WTC11 (cell line): ENCODE results near the gene TTC28. TPM values are rescaled to one million over a fixed set of nuclear protein-coding genes. Genes with fewer than 3 reads are reported as not detected.

Source experiments
- ATAC-seq: fragments of 200-7000 bp; cut with Tn5 transposase; 2 replicates; pipeline ENCODE4 v1.10.0; 2021; ENCODE audit warnings: mild to moderate bottlenecking, moderate library complexity
- CTCF ChIA-PET: fragments of 300-600 bp; sonication (Branson Sonifier 250); formaldehyde crosslinking; loops from one replicate; lab custom pipeline; 2021; ENCODE audit warnings: antibody characterized with exemption; lab: Charles Lee
- POLR2A ChIA-PET: fragments of 350-600 bp; sonication (Branson Sonifier 250); formaldehyde crosslinking; loops from one replicate; lab custom pipeline; 2021; ENCODE audit warnings: antibody characterized with exemption; lab: Charles Lee
- DNase-seq: peaks from one replicate; pipeline ENCODE4 v3.0.0; 2021; ENCODE audit warnings: low spot score
- H3K27ac Mint-ChIP-seq: 2 replicates; pipeline ENCODE4 v1.8.0; 2021; ENCODE audit warnings: mixed read lengths
- H3K27me3 Mint-ChIP-seq: 2 replicates; pipeline ENCODE4 v1.8.0; 2021; ENCODE audit warnings: low read depth, mild to moderate bottlenecking, moderate library complexity, mixed read lengths
- H3K36me3 Mint-ChIP-seq: 2 replicates; pipeline ENCODE4 v1.8.0; 2021; ENCODE audit warnings: mixed read lengths
- H3K4me1 Mint-ChIP-seq: 2 replicates; pipeline ENCODE4 v1.8.0; 2022; ENCODE audit warnings: mixed read lengths
- H3K4me3 Mint-ChIP-seq: 2 replicates; pipeline ENCODE4 v1.8.0; 2021; ENCODE audit warnings: mild to moderate bottlenecking, moderate library complexity, mixed read lengths
- H3K9me3 Mint-ChIP-seq: 2 replicates; pipeline ENCODE4 v1.8.0; 2021; ENCODE audit warnings: mixed read lengths
- ATF1 ChIP-seq: sonication (generic); formaldehyde crosslinking; IDR thresholded peaks from 2 replicates; pipeline ENCODE4 v1.8.1; 2023; ENCODE audit warnings: mild to moderate bottlenecking, moderate library complexity, missing genetic modification reagents
- CREB1 ChIP-seq: sonication (generic); formaldehyde crosslinking; IDR thresholded peaks from 2 replicates; pipeline ENCODE4 v1.8.0; 2023; ENCODE audit warnings: mild to moderate bottlenecking, missing genetic modification reagents
- CREM ChIP-seq: sonication (generic); formaldehyde crosslinking; IDR thresholded peaks from 2 replicates; pipeline ENCODE4 v1.8.1; 2022; ENCODE audit warnings: mild to moderate bottlenecking, missing genetic modification reagents, moderate library complexity
- GRHL2 ChIP-seq: fragments of 250-450 bp; sonication (Bioruptor Pico); IDR thresholded peaks from 2 replicates; pipeline ENCODE4 v1.8.0; 2022; ENCODE audit warnings: mild to moderate bottlenecking, moderate library complexity; ENCODE audit not compliant: insufficient replicate concordance, severe bottlenecking
- GTF2I ChIP-seq: fragments of 250-450 bp; sonication (Bioruptor Pico); conservative IDR thresholded peaks from 2 replicates; pipeline ENCODE4 v1.4.0; 2021; ENCODE audit warnings: mild to moderate bottlenecking
- HMGA2 ChIP-seq: fragments of 250-450 bp; sonication (Bioruptor Pico); IDR thresholded peaks from 2 replicates; pipeline ENCODE4 v1.4.0; 2021; ENCODE audit warnings: mild to moderate bottlenecking, moderate library complexity
- NFYB ChIP-seq: sonication (generic); formaldehyde crosslinking; conservative IDR thresholded peaks from 2 replicates; pipeline ENCODE4 v1.8.0; 2022; ENCODE audit warnings: low read depth, missing genetic modification reagents
- NR2C2 ChIP-seq: sonication (generic); formaldehyde crosslinking; IDR thresholded peaks from 2 replicates; pipeline ENCODE4 v1.8.0; 2022; ENCODE audit warnings: mild to moderate bottlenecking, missing genetic modification reagents
- NR3C1 ChIP-seq: sonication (generic); formaldehyde crosslinking; conservative IDR thresholded peaks from 2 replicates; pipeline ENCODE4 v1.8.1; 2023; ENCODE audit warnings: low read depth, mild to moderate bottlenecking, missing genetic modification reagents
- TCF7 ChIP-seq: sonication (generic); formaldehyde crosslinking; IDR thresholded peaks from 2 replicates; pipeline ENCODE4 v1.8.0; 2022; ENCODE audit warnings: mild to moderate bottlenecking, low read depth, missing genetic modification reagents, moderate library complexity
- TEAD1 ChIP-seq: sonication (generic); formaldehyde crosslinking; IDR thresholded peaks from 2 replicates; pipeline ENCODE4 v1.8.0; 2022; ENCODE audit warnings: mild to moderate bottlenecking, missing genetic modification reagents
- TEAD4 ChIP-seq: sonication (generic); formaldehyde crosslinking; IDR thresholded peaks from 2 replicates; pipeline ENCODE4 v1.8.0; 2022; ENCODE audit warnings: mild to moderate bottlenecking, missing genetic modification reagents
- ZNF121 ChIP-seq: sonication (generic); formaldehyde crosslinking; IDR thresholded peaks from 2 replicates; pipeline ENCODE4 v1.8.0; 2023; ENCODE audit warnings: missing genetic modification reagents
- ZNF138 ChIP-seq: sonication (generic); formaldehyde crosslinking; conservative IDR thresholded peaks from 2 replicates; pipeline ENCODE4 v1.8.1; 2022; ENCODE audit warnings: mild to moderate bottlenecking, moderate library complexity, missing genetic modification reagents
- ZNF232 ChIP-seq: sonication (generic); formaldehyde crosslinking; IDR thresholded peaks from 2 replicates; pipeline ENCODE4 v1.8.0; 2022; ENCODE audit warnings: mild to moderate bottlenecking, missing genetic modification reagents
- ZNF263 ChIP-seq: sonication (generic); formaldehyde crosslinking; IDR thresholded peaks from 2 replicates; pipeline ENCODE4 v1.8.1; 2022; ENCODE audit warnings: low read depth, mild to moderate bottlenecking, moderate library complexity, missing genetic modification reagents
- total RNA-seq: library from RNA; stranded (reverse); gene quantifications from 3 replicates; pipeline ENCODE4 v1.2.3, GENCODE V29; 2021
- TF ChIP-seq, protein P1 (sequence below): sonication (generic); formaldehyde crosslinking; IDR thresholded peaks from 2 replicates; pipeline ENCODE4 v1.8.0; 2023; ENCODE audit warnings: mild to moderate bottlenecking, missing genetic modification reagents
- TF ChIP-seq, protein P2 (sequence below): sonication (generic); formaldehyde crosslinking; IDR thresholded peaks from 2 replicates; pipeline ENCODE4 v1.8.1; 2022; ENCODE audit warnings: low read depth, mild to moderate bottlenecking, moderate library complexity, missing genetic modification reagents, borderline replicate concordance
- TF ChIP-seq, protein P3 (sequence below): sonication (generic); formaldehyde crosslinking; IDR thresholded peaks from 2 replicates; pipeline ENCODE4 v1.8.1; 2023; ENCODE audit warnings: mild to moderate bottlenecking, missing genetic modification reagents
- TF ChIP-seq, protein P4 (sequence below): sonication (generic); formaldehyde crosslinking; IDR thresholded peaks from 2 replicates; pipeline ENCODE4 v1.8.0; 2022; ENCODE audit warnings: mild to moderate bottlenecking, missing genetic modification reagents

Gene TTC28
- total RNA-seq, 1 experiment from 2014 or later = 13.0 TPM

DNA sequence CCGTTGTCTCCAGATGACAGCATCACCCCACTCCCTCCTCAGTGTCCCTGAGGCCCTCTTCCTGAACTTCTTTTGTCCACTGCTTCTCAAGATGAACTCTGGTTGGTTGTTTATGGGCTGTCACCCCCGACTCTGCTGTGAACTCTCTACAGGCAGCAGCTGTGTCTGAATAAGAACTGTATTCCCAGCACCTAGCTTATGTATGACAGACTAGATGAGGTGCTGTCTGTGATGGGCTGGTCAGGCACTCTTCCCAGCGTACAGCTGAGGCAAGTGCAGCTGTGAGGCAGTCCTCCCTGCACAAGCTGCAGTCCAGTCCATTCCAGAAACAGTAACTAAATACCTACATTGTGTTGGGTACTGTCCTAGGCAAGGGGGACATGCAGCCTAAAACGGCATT, 649.2 kb downstream of the TTC28 start:
- ATAC-seq (no peak), DNase-seq (no peak)
- Mint-ChIP-seq H3K4me3 (no peak overlapping the region), H3K36me3 (no peaks in the 10 kb centered on the region), H3K9me3 (no peaks in the 10 kb centered on the region), H3K27me3 (peaks cover 1% of the 10 kb centered on the region; the same call in 1 of the 2 replicates), H3K27ac (no peak overlapping the region), H3K4me1 (no peaks in the 10 kb centered on the region)
- ChIA-PET CTCF (interaction anchor here (0.6 to 3.1 kb wide), 3 partner anchors 10 to 1666 kb away, joined by 3 to 18 read pairs (median 4); no protein-coding TSS in a partner anchor), POLR2A (interaction anchor here (0.6 kb wide), 1 partner anchor 810 kb away, joined by 5 read pairs; no protein-coding TSS in a partner anchor)
- no peak for TF ChIP-seq TEAD4
- no peak for TF ChIP-seq ZNF263 (CRISPR knock-in tag)
- TF ChIP-seq CREB1 (CRISPR knock-in tag) = no peak
- no peak for TF ChIP-seq HMGA2 (CRISPR knock-in tag)
- no peak for TF ChIP-seq CREM (CRISPR knock-in tag)
- TF ChIP-seq GTF2I = no peak
- TF ChIP-seq ZNF121 (CRISPR knock-in tag) = no peak
- TF ChIP-seq, protein P1, sequence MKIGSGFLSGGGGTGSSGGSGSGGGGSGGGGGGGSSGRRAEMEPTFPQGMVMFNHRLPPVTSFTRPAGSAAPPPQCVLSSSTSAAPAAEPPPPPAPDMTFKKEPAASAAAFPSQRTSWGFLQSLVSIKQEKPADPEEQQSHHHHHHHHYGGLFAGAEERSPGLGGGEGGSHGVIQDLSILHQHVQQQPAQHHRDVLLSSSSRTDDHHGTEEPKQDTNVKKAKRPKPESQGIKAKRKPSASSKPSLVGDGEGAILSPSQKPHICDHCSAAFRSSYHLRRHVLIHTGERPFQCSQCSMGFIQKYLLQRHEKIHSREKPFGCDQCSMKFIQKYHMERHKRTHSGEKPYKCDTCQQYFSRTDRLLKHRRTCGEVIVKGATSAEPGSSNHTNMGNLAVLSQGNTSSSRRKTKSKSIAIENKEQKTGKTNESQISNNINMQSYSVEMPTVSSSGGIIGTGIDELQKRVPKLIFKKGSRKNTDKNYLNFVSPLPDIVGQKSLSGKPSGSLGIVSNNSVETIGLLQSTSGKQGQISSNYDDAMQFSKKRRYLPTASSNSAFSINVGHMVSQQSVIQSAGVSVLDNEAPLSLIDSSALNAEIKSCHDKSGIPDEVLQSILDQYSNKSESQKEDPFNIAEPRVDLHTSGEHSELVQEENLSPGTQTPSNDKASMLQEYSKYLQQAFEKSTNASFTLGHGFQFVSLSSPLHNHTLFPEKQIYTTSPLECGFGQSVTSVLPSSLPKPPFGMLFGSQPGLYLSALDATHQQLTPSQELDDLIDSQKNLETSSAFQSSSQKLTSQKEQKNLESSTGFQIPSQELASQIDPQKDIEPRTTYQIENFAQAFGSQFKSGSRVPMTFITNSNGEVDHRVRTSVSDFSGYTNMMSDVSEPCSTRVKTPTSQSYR = no peak
- no peak for TF ChIP-seq GRHL2 (CRISPR knock-in tag)
- TF ChIP-seq TEAD1 (CRISPR knock-in tag) = no peak
- TF ChIP-seq, protein P2, sequence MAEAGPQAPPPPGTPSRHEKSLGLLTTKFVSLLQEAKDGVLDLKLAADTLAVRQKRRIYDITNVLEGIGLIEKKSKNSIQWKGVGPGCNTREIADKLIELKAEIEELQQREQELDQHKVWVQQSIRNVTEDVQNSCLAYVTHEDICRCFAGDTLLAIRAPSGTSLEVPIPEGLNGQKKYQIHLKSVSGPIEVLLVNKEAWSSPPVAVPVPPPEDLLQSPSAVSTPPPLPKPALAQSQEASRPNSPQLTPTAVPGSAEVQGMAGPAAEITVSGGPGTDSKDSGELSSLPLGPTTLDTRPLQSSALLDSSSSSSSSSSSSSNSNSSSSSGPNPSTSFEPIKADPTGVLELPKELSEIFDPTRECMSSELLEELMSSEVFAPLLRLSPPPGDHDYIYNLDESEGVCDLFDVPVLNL (CRISPR knock-in tag) = no peak

DNA sequence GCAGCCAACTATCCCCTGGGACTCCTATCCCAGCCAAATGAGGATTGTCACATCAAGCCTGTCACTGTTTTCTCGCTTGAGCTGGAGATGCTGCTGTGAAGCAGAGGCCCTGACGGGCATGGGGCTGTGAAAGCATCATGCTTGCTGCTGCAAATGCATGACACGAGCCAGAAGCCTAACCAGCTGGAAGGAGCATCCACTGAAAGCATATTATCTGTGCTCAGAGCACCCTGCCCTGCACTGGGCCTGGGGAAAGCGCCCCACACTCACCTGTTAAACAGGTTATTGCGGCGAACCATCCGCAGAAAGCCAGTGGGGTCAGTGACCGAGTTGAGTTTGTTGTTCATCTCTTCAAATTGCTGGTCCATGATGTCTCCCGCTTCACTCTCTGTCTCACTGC, 649.7 kb downstream of the TTC28 start:
- H3K4me1 Mint-ChIP-seq = no peaks in the 10 kb centered on the region
- CTCF ChIA-PET = interaction anchor here (0.9 to 3.1 kb wide), 2 partner anchors 10 to 22 kb away, joined by 3 to 18 read pairs; no protein-coding TSS in a partner anchor
- TF ChIP-seq NFYB (CRISPR knock-in tag) = no peak
- no peak for TF ChIP-seq HMGA2 (CRISPR knock-in tag)
- TF ChIP-seq, protein P1 = no peak
- TF ChIP-seq TEAD4 = no peak

DNA sequence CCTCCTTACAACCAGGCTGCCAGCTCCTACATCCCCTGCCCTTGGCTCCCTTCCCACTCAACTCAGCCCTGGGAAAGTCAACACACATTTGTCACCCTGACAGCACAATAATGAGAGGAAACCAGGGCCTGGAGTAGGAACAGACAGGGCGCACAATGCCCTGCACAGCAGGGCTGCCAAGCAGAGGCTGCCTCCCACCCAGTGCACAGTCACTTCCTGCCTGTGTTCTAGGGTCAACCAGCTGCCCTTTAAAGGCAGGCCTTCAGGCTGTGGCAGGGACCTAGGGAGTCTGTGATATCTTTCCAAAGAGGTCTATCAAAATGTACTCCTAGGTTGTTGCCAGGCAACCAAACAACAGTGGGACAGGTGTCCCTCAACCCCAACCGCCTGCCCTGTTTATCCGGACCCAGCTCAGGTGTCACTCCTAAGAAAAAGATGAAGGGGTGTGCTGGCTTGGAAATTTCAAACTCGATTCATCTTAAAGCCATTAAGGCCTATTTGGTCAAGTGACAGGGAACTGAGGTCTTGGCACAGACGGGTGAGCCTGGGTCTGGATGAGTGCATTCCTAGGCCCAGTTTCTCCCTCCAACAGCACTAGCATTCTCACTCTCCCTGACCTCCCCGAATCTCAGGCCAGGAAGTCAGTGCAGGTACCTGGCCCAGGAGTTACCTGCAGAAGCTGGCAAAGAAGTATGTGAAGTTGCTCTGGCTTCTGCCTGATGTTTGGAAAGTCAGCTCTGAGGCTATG, 650.3 kb downstream of the TTC28 start:
- Mint-ChIP-seq H3K4me1 (no peaks in the 10 kb centered on the region), H3K9me3 (no peaks in the 10 kb centered on the region), H3K36me3 (no peaks in the 10 kb centered on the region), H3K27ac (no peak overlapping the region), H3K4me3 (no peak overlapping the region), H3K27me3 (no peaks in the 10 kb centered on the region)
- CTCF ChIA-PET = interaction anchor here (3.1 kb wide), 1 partner anchor 9 kb away, joined by 18 read pairs; no protein-coding TSS in a partner anchor
- POLR2A ChIA-PET = no interaction called here
- DNase-seq (no peak), ATAC-seq (peak; percentile 36)
- TF ChIP-seq GRHL2 (CRISPR knock-in tag) (no peak), NR2C2 (CRISPR knock-in tag) (no peak), ZNF138 (no peak), TCF7 (CRISPR knock-in tag) (no peak), ATF1 (CRISPR knock-in tag) (no peak), NR3C1 (CRISPR knock-in tag) (no peak), ZNF232 (no peak)
- TF ChIP-seq, protein P3, sequence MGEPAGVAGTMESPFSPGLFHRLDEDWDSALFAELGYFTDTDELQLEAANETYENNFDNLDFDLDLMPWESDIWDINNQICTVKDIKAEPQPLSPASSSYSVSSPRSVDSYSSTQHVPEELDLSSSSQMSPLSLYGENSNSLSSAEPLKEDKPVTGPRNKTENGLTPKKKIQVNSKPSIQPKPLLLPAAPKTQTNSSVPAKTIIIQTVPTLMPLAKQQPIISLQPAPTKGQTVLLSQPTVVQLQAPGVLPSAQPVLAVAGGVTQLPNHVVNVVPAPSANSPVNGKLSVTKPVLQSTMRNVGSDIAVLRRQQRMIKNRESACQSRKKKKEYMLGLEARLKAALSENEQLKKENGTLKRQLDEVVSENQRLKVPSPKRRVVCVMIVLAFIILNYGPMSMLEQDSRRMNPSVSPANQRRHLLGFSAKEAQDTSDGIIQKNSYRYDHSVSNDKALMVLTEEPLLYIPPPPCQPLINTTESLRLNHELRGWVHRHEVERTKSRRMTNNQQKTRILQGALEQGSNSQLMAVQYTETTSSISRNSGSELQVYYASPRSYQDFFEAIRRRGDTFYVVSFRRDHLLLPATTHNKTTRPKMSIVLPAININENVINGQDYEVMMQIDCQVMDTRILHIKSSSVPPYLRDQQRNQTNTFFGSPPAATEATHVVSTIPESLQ (CRISPR knock-in tag) = no peak
- TF ChIP-seq, protein P4, sequence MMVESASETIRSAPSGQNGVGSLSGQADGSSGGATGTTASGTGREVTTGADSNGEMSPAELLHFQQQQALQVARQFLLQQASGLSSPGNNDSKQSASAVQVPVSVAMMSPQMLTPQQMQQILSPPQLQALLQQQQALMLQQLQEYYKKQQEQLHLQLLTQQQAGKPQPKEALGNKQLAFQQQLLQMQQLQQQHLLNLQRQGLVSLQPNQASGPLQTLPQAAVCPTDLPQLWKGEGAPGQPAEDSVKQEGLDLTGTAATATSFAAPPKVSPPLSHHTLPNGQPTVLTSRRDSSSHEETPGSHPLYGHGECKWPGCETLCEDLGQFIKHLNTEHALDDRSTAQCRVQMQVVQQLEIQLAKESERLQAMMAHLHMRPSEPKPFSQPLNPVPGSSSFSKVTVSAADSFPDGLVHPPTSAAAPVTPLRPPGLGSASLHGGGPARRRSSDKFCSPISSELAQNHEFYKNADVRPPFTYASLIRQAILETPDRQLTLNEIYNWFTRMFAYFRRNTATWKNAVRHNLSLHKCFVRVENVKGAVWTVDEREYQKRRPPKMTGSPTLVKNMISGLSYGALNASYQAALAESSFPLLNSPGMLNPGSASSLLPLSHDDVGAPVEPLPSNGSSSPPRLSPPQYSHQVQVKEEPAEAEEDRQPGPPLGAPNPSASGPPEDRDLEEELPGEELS (CRISPR knock-in tag) = no peak

More for the DNA sequence above, 649.7 kb downstream of the TTC28 start:
- Mint-ChIP-seq H3K9me3 (no peaks in the 10 kb centered on the region), H3K4me3 (no peak overlapping the region), H3K27ac (no peak overlapping the region), H3K27me3 (no peaks in the 10 kb centered on the region), H3K36me3 (no peaks in the 10 kb centered on the region)
- POLR2A ChIA-PET = interaction anchor here (0.6 kb wide), 1 partner anchor 811 kb away, joined by 5 read pairs; no protein-coding TSS in a partner anchor
- ATAC-seq (no peak), DNase-seq (no peak)
